Skin of body (tissue), 2 donors: ENCODE data around the gene KCNMA1. TPM values are rescaled to one million over a fixed set of nuclear protein-coding genes. Genes with fewer than 3 reads are reported as not detected.

Experiments
- DNase-seq: peaks from one replicate; lab custom pipeline; 2025; lab: John Stamatoyannopoulos, UW
- total RNA-seq: library from RNA; depleted of rRNA; stranded (reverse); fragments of >200 nt; gene quantifications from one replicate; pipeline ENCODE4 v1.2.3, GENCODE V29; 2014

KCNMA1 gene
- total RNA-seq, 1 donor from 2014 or later = 11.7 TPM

GRCh38 chr10:77131214-77131613, 506.4 kb downstream of the KCNMA1 start:
- no peak for DNase-seq

GRCh38 chr10:77127243-77127642, 510.4 kb downstream of the KCNMA1 start:
- DNase-seq = no peak

- no peak for DNase-seq
Observed at GRCh38 chr10:77125231-77125630, 512.4 kb downstream of the KCNMA1 start.

- no peak for DNase-seq
Observed at GRCh38 chr10:77123330-77123729, 514.3 kb downstream of the KCNMA1 start.

GRCh38 chr10:77121829-77122228, 515.8 kb downstream of the KCNMA1 start:
- no peak for DNase-seq

GRCh38 chr10:77120666-77121376, 516.8 kb downstream of the KCNMA1 start:
- no peak for DNase-seq

GRCh38 chr10:77120012-77120411, 517.6 kb downstream of the KCNMA1 start:
- DNase-seq = no peak

- DNase-seq = no peak
Observed at GRCh38 chr10:77118603-77119282, 518.9 kb downstream of the KCNMA1 start.

GRCh38 chr10:77117501-77117900, 520.1 kb downstream of the KCNMA1 start:
- no peak for DNase-seq

GRCh38 chr10:77116904-77117303, 520.7 kb downstream of the KCNMA1 start:
- no peak for DNase-seq

GRCh38 chr10:77114181-77114821, 523.3 kb downstream of the KCNMA1 start:
- DNase-seq = no peak

- DNase-seq = peak; percentile 70
Observed at GRCh38 chr10:77111611-77112550, 525.7 kb downstream of the KCNMA1 start.

- DNase-seq = no peak
Observed at GRCh38 chr10:77110757-77111156, 526.9 kb downstream of the KCNMA1 start.

GRCh38 chr10:77109351-77109994, 528.1 kb downstream of the KCNMA1 start:
- no peak for DNase-seq

GRCh38 chr10:77106676-77107075, 530.9 kb downstream of the KCNMA1 start:
- DNase-seq = no peak

GRCh38 chr10:77105761-77106221, 531.8 kb downstream of the KCNMA1 start:
- DNase-seq = peak; percentile 92

- peak; percentile 13 for DNase-seq
Observed at GRCh38 chr10:77104459-77104980, 533.1 kb downstream of the KCNMA1 start.

- no peak for DNase-seq
Observed at GRCh38 chr10:77103213-77103612, 534.4 kb downstream of the KCNMA1 start.

- peak; percentile 99 for DNase-seq
Observed at GRCh38 chr10:77101341-77101740, 536.3 kb downstream of the KCNMA1 start.

GRCh38 chr10:77099136-77099535, 538.5 kb downstream of the KCNMA1 start:
- DNase-seq = no peak

- DNase-seq = no peak
Observed at GRCh38 chr10:77097625-77098024, 540.0 kb downstream of the KCNMA1 start.
